Left ventricle myocardium inferior (tissue), 1 donor: ENCODE results near the gene SRD5A2. TPM values are rescaled to one million over a fixed set of nuclear protein-coding genes. Genes with fewer than 3 reads are reported as not detected.

ENCODE experiments used
- DNase-seq: peaks from one replicate; pipeline ENCODE4 v3.0.0-alpha.2; 2020
- H3K27ac ChIP-seq: fragments of 200-600 bp; replicated peaks from 2 replicates; pipeline ENCODE4 v1.8.0; 2021
- H3K27me3 ChIP-seq: fragments of 200-600 bp; 2 replicates; pipeline ENCODE4 v1.8.0; 2021; ENCODE audit warnings: low read depth
- H3K36me3 ChIP-seq: fragments of 200-600 bp; 2 replicates; pipeline ENCODE4 v1.8.0; 2021
- H3K4me1 ChIP-seq: fragments of 200-600 bp; 2 replicates; pipeline ENCODE4 v1.8.0; 2021
- H3K4me3 ChIP-seq: fragments of 200-600 bp; 2 replicates; pipeline ENCODE4 v1.8.0; 2021; ENCODE audit warnings: mild to moderate bottlenecking, moderate library complexity
- H3K9me3 ChIP-seq: fragments of 200-600 bp; replicated peaks from 2 replicates; pipeline ENCODE4 v1.8.0; 2021
- CTCF ChIP-seq: fragments of 200-600 bp; IDR thresholded peaks from 2 replicates; pipeline ENCODE4 v1.8.0; 2021; ENCODE audit warnings: antibody characterized with exemption, mild to moderate bottlenecking, borderline replicate concordance
- intact Hi-C: fragments of 100-400 bp; cut with micrococcal nuclease; formaldehyde crosslinking; loops from one replicate; pipeline ENCODE4 v1.11.0; 2022
- total RNA-seq: library from RNA; stranded (reverse); fragmentation: NEBNext Ultra II Directional; extraction: Animal tissue kit (Norgen Biotek cat#: 25700); gene quantifications from one replicate; pipeline ENCODE4 v1.2.1, GENCODE V29; 2021
- donor health status: DM: no; HTN: yes; CAD: no; lungs with severe emphysema.

Gene SRD5A2
- total RNA-seq, 1 donor from 2014 or later: not detected

- intact Hi-C loops: no loop called here
- Histone ChIP-seq H3K4me3 (no peak overlapping the region), H3K36me3 (no peaks in the 10 kb centered on the region), H3K4me1 (no peaks in the 10 kb centered on the region), H3K27me3 (peaks cover 5% of the 10 kb centered on the region), H3K27ac (no peak overlapping the region), H3K9me3 (no peaks in the 10 kb centered on the region)
- DNase-seq: no peak
- TF ChIP-seq CTCF: no peak
Measured at GRCh38 chr2:31483246-31483645, 97.5 kb downstream of the SRD5A2 start.

- no peaks in the 10 kb centered on the region for H3K36me3 ChIP-seq
- TF ChIP-seq CTCF: no peak
- H3K27me3 ChIP-seq: peaks cover 15% of the 10 kb centered on the region
- H3K4me1 ChIP-seq: no peaks in the 10 kb centered on the region
- intact Hi-C loops: no loop called here
- H3K27ac ChIP-seq: no peak overlapping the region
- no peaks in the 10 kb centered on the region for H3K9me3 ChIP-seq
- no peak overlapping the region for H3K4me3 ChIP-seq
- DNase-seq: no peak
Measured at GRCh38 chr2:31476511-31477180, 104.1 kb downstream of the SRD5A2 start.

- Histone ChIP-seq H3K36me3 (no peaks in the 10 kb centered on the region), H3K27ac (no peak overlapping the region), H3K4me3 (no peak overlapping the region), H3K9me3 (no peaks in the 10 kb centered on the region), H3K4me1 (no peaks in the 10 kb centered on the region), H3K27me3 (peaks cover 15% of the 10 kb centered on the region)
- TF ChIP-seq CTCF: no peak
- intact Hi-C loops: no loop called here
- no peak for DNase-seq
Measured at GRCh38 chr2:31475692-31476091, 105.0 kb downstream of the SRD5A2 start.

GRCh38 chr2:31474296-31474695, 106.4 kb downstream of the SRD5A2 start:
- no peaks in the 10 kb centered on the region for H3K4me1 ChIP-seq
- intact Hi-C loops: no loop called here
- peaks cover 15% of the 10 kb centered on the region for H3K27me3 ChIP-seq
- no peak for DNase-seq
- H3K27ac ChIP-seq: no peak overlapping the region
- H3K36me3 ChIP-seq: no peaks in the 10 kb centered on the region
- TF ChIP-seq CTCF: no peak
- H3K9me3 ChIP-seq: no peaks in the 10 kb centered on the region
- H3K4me3 ChIP-seq: no peak overlapping the region

Other genes with a start within 250 kb of the SRD5A2 start
- gene XDH, start 166.2 kb downstream of the SRD5A2 start, total RNA-seq: 0.05 TPM